Measurements from ENCODE around the gene SPI1.

The SPI1 gene

GRCh38 chr11:47357985-47358730, 20.2 kb downstream of the SPI1 start:
- DNase-seq (ENCODE audit: low read depth in 2 of 2): no peak

- DNase-seq (ENCODE audit: low read depth in 2 of 2): no peak
These were observed 21.4 kb downstream of the SPI1 start for GRCh38 chr11:47356998-47357329.

- DNase-seq (ENCODE audit: low read depth in 2 of 2): no peak
These were observed 22.0 kb downstream of the SPI1 start for GRCh38 chr11:47356129-47356997.

GRCh38 chr11:47355283-47356128, 22.8 kb downstream of the SPI1 start:
- DNase-seq (ENCODE audit: low read depth in 2 of 2): peak in 1 of 2 experiments; percentile 43

- no peak for DNase-seq (ENCODE audit: low read depth in 2 of 2)
These were observed 23.4 kb downstream of the SPI1 start for GRCh38 chr11:47354913-47355282.

- DNase-seq (ENCODE audit: low read depth in 2 of 2): no peak
These were observed 24.2 kb downstream of the SPI1 start for GRCh38 chr11:47353978-47354774.

GRCh38 chr11:47352556-47352955, 25.8 kb downstream of the SPI1 start, which contains the start of gene MYBPC3:
TSS of gene MYBPC3 (minus strand) at chr11:47352702. CDS start at chr11:47352647, 55 bp downstream.
- DNase-seq (ENCODE audit: low read depth in 2 of 2): no peak

GRCh38 chr11:47351156-47352126, 26.9 kb downstream of the SPI1 start:
- no peak for DNase-seq (ENCODE audit: low read depth in 2 of 2)

GRCh38 chr11:47350315-47350714, 28.0 kb downstream of the SPI1 start:
- DNase-seq (ENCODE audit: low read depth in 2 of 2): no peak

GRCh38 chr11:47349521-47350095, 28.7 kb downstream of the SPI1 start:
- no peak for DNase-seq (ENCODE audit: low read depth in 2 of 2)

- DNase-seq (ENCODE audit: low read depth in 2 of 2): no peak
These were observed 29.5 kb downstream of the SPI1 start for GRCh38 chr11:47348859-47349258.

GRCh38 chr11:47348131-47348802, 30.1 kb downstream of the SPI1 start:
- DNase-seq (ENCODE audit: low read depth in 2 of 2): no peak

- no peak for DNase-seq (ENCODE audit: low read depth in 2 of 2)
These were observed 31.2 kb downstream of the SPI1 start for GRCh38 chr11:47347137-47347536.

GRCh38 chr11:47345890-47346563, 32.3 kb downstream of the SPI1 start:
- no peak for DNase-seq (ENCODE audit: low read depth in 2 of 2)

GRCh38 chr11:47342854-47343253, 35.5 kb downstream of the SPI1 start:
- no peak for DNase-seq (ENCODE audit: low read depth in 2 of 2)

- no peak for DNase-seq (ENCODE audit: low read depth in 2 of 2)
These were observed 36.1 kb downstream of the SPI1 start for GRCh38 chr11:47342036-47342803.

GRCh38 chr11:47340980-47341775, 37.2 kb downstream of the SPI1 start:
- DNase-seq (ENCODE audit: low read depth in 2 of 2): no peak
